Endothelial cell (in vitro differentiated cells): ENCODE results near the gene TBC1D9. TPM values are rescaled to one million over a fixed set of nuclear protein-coding genes. Genes with fewer than 3 reads are reported as not detected.

Experiments
- DNase-seq: peaks from one replicate; pipeline ENCODE4 v3.0.0; 2021; ENCODE audit warnings: low spot score
- H3K27ac Mint-ChIP-seq: one replicate; pipeline ENCODE4 v1.8.0; 2021; ENCODE audit warnings: mixed read lengths, inconsistent platforms; ENCODE audit not compliant: unreplicated experiment
- H3K27me3 Mint-ChIP-seq: one replicate; pipeline ENCODE4 v1.8.0; 2021; ENCODE audit warnings: mild to moderate bottlenecking, moderate library complexity, mixed read lengths, inconsistent platforms; ENCODE audit not compliant: unreplicated experiment
- H3K36me3 Mint-ChIP-seq: one replicate; pipeline ENCODE4 v1.8.0; 2021; ENCODE audit warnings: mild to moderate bottlenecking, low read depth, mixed read lengths, inconsistent platforms; ENCODE audit not compliant: unreplicated experiment
- H3K4me1 Mint-ChIP-seq: one replicate; pipeline ENCODE4 v1.8.0; 2021; ENCODE audit warnings: mild to moderate bottlenecking, mixed read lengths, inconsistent platforms; ENCODE audit not compliant: unreplicated experiment
- H3K4me3 Mint-ChIP-seq: one replicate; pipeline ENCODE4 v1.8.0; 2021; ENCODE audit warnings: mild to moderate bottlenecking, mixed read lengths, inconsistent platforms; ENCODE audit not compliant: unreplicated experiment
- H3K9me3 Mint-ChIP-seq: one replicate; pipeline ENCODE4 v1.8.0; 2021; ENCODE audit warnings: mixed read lengths, inconsistent platforms; ENCODE audit not compliant: unreplicated experiment
- CTCF ChIP-seq: fragments of 200-600 bp; sonication (generic); IDR thresholded peaks from one replicate; pipeline ENCODE4 v1.5.0; 2021; ENCODE audit warnings: antibody characterized with exemption; ENCODE audit not compliant: unreplicated experiment
- total RNA-seq: library from RNA; stranded (reverse); fragmentation: NEBNext Ultra II Directional; extraction: Animal tissue kit (Norgen Biotek cat#: 25700); gene quantifications from one replicate; pipeline ENCODE4 v1.2.1, GENCODE V29; 2021; ENCODE audit not compliant: unreplicated experiment

TBC1D9 gene
- total RNA-seq, 1 donor from 2014 or later, result 25.5 TPM

GRCh38 chr4:140726776-140727500 is 29.2 kb downstream of the TBC1D9 start:
- TF ChIP-seq CTCF, result no peak
- no peaks in the 10 kb centered on the region for H3K36me3 Mint-ChIP-seq
- no peaks in the 10 kb centered on the region for H3K9me3 Mint-ChIP-seq
- no peak overlapping the region for H3K4me3 Mint-ChIP-seq
- no peak for DNase-seq
- H3K27me3 Mint-ChIP-seq, result peaks cover 2% of the 10 kb centered on the region
- no peak overlapping the region for H3K27ac Mint-ChIP-seq
- peaks cover 3% of the 10 kb centered on the region for H3K4me1 Mint-ChIP-seq

- Mint-ChIP-seq H3K4me3 (no peak overlapping the region), H3K4me1 (peaks cover 3% of the 10 kb centered on the region), H3K36me3 (no peaks in the 10 kb centered on the region), H3K9me3 (no peaks in the 10 kb centered on the region), H3K27ac (no peak overlapping the region), H3K27me3 (peaks cover 2% of the 10 kb centered on the region)
- no peak for DNase-seq
- no peak for TF ChIP-seq CTCF
These were observed 30.6 kb downstream of the TBC1D9 start for GRCh38 chr4:140725556-140725955.

- no peak for TF ChIP-seq CTCF
- Mint-ChIP-seq H3K4me1 (peaks cover 3% of the 10 kb centered on the region), H3K27me3 (peaks cover 2% of the 10 kb centered on the region), H3K36me3 (no peaks in the 10 kb centered on the region), H3K27ac (no peak overlapping the region), H3K9me3 (no peaks in the 10 kb centered on the region), H3K4me3 (no peak overlapping the region)
- no peak for DNase-seq
These were observed 31.4 kb downstream of the TBC1D9 start for GRCh38 chr4:140724760-140725159.

GRCh38 chr4:140720387-140721304 is 35.5 kb downstream of the TBC1D9 start:
- DNase-seq, result no peak
- no peak overlapping the region for H3K4me3 Mint-ChIP-seq
- H3K27me3 Mint-ChIP-seq, result no peaks in the 10 kb centered on the region
- no peaks in the 10 kb centered on the region for H3K9me3 Mint-ChIP-seq
- H3K27ac Mint-ChIP-seq, result no peak overlapping the region
- peaks cover 9% of the 10 kb centered on the region for H3K4me1 Mint-ChIP-seq
- TF ChIP-seq CTCF, result no peak
- H3K36me3 Mint-ChIP-seq, result no peaks in the 10 kb centered on the region

GRCh38 chr4:140719686-140720085 is 36.5 kb downstream of the TBC1D9 start:
- peaks cover 9% of the 10 kb centered on the region for H3K4me1 Mint-ChIP-seq
- no peak overlapping the region for H3K27ac Mint-ChIP-seq
- H3K36me3 Mint-ChIP-seq, result no peaks in the 10 kb centered on the region
- no peak for TF ChIP-seq CTCF
- no peak for DNase-seq
- H3K9me3 Mint-ChIP-seq, result no peaks in the 10 kb centered on the region
- no peaks in the 10 kb centered on the region for H3K27me3 Mint-ChIP-seq
- H3K4me3 Mint-ChIP-seq, result no peak overlapping the region
